GM19025 (cell line): ENCODE results near the gene ALG8.
"Not testable (repeated sequence)": the region's sequence is repeated elsewhere in the genome, so short reads cannot be mapped to it uniquely, and the experiment has no call there.

Experiments
- ATAC-seq: cut with Tn5 transposase; IDR thresholded peaks from one replicate; pipeline ENCODE4 v1.9.1; 2021; ENCODE audit warnings: mild to moderate bottlenecking, low read depth, moderate library complexity; ENCODE audit not compliant: unreplicated experiment

ALG8 gene

DNA sequence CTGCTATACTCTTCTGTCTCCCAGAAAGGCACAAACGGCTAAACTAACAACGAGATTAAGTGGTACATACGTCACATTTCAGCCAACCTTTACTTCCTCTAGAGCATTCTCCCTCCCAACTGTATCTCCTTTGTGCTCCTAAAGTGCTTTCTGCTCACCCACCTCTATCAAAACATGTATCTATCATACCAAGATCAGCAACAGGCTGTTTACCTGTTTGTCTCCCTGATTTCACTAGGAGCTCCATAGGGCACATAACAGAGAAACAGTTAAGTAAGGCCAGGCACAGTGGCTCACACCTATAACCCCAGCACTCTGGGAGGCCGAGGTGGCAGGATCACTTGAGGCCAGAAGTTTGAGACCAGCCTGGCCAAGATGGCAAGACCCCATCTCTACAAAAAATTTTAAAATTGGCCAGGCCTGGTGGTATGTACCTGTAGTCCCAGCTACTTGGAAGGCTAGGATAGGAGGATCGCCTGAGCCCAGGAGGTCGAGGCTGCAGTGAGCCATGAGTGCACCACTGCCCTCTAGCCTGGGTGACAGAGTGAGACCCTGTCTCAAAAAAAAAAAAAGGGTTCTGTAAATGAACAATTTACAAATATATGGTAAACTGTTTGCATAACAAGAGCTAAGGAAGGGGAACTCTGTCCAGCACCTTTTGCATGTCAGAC lies 62.6 kb downstream of the ALG8 start:
- no peak for ATAC-seq

DNA sequence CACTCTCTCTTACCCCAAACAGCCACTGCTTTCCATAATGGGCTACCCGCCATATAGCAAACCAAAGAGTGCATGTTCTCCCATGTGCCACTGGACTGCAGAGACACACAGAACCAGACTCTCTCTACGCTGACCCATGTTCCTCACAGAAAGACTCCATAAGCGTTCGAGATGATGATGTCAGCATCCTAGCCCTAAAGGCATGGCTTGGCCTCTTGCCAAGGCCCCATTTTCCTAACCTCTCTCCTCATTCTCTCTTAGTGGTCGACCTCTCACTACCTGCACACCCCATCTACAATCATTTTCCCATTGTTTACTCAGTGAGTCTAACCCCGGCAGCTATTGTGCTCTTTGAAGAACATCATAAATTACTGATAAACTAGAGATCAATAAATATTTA lies 64.7 kb downstream of the ALG8 start:
- ATAC-seq = no peak

DNA sequence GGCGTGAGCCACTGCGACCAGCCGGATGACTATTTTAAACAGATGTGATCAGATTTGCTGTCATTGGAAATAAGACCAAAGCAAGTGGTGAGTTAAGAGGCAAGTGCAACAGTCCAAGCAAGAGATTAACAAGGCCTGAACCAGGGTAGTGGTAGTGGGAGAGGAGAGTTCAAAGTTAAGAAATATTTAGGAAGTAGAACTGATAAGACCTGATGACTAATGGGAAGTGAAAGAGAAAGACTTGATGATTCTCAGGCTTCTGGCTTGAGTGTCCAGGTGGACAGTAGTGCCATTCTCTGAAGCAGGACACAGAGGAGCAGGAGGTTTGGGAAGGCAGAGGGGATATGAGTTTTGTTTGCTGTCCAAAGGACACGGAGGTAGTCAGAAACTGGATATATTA lies 67.0 kb downstream of the ALG8 start:
- ATAC-seq = no peak

DNA sequence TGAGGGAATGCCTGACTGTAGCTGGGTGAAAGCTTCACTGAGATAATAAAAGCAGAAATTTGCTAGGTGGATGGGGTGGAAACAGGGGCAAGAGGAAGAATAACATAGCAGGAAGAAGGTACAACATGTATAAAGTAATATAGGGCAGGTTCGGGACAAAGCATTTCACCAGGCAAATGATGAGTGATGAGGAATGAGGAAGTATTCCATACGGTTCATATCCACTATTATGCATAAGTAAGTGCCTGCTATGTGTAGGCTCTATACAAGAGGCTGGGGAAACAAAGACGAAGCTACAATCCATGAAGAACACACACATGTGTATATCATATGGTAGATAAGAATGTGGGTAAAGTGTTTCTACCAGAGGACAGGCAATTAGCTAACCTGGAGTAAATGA lies 67.7 kb downstream of the ALG8 start:
- no peak for ATAC-seq

DNA sequence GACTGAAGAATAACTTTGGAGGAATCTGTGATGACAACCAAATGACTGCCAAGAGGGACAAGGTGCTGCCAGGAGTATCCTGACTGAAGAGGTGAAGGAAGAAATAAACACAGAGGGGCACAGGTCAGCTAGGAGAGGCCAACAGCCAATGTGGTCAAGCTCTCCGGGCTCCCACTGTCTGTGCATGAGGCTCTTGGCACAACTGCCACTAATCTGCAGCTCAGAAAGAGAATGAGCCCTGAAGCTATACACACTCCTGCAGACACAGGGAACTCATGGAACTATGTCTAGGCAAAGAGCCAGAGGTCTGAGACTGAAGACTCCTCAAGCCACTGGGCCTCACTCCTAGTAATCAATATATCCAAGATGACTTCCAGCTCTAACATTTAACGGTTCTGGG lies 68.8 kb downstream of the ALG8 start:
- no peak for ATAC-seq

DNA sequence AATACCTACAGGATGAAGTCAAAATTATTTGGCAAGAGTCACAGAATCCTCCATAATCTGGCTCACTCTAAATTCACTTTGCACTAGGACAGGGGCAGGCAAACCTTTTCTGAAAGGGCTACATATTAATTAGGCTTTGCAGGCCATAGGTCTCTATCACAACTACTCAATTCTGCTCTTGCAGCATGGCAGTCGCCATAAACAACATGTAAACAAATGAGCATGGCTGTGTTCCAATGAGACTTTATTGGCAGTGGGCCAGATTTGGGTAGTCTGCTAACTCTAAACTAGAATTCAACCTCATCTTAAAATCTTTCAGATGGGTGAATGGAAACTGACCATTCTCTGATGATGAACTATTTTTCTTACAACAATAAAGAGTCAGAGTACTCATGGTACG lies 70.0 kb downstream of the ALG8 start:
- ATAC-seq = no peak

DNA sequence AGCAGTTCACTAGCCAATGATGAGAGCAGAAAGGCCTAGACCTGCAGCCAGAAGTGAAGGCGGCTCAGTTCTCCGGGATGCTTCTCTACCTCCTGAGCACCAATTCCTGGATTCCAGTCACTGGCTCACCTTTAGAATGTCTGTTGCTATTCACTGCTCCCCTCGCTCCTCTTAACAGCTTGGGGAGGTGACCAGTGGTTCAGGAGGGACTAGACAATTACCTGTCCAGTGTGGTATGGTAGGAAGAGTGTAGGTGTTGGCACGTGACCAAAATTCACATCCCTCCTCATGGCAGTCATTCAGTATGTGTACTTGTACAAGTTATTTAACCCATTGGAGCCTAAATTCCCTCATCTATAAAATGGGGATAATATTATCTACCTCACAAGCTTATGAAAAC lies 71.7 kb downstream of the ALG8 start:
- ATAC-seq = no peak

DNA sequence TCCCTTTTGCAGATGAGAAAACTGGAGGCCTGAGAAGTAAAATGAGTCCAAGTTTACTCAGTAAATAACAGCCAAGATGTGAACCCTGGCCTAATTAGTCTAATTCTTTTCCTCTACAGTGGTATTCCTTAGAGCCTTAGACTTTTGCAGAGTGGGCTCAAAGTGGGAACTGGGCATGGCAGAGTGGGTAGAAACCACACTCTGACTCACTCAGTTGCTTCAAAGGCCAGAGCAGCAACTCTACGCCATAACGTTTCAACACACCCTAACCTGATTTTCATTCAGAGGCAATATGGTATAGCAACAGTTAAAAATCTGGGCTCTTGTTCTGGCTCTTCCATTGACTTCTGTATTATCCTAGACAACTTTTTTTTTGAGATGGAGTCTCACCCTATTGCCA lies 73.0 kb downstream of the ALG8 start:
- ATAC-seq = no peak

DNA sequence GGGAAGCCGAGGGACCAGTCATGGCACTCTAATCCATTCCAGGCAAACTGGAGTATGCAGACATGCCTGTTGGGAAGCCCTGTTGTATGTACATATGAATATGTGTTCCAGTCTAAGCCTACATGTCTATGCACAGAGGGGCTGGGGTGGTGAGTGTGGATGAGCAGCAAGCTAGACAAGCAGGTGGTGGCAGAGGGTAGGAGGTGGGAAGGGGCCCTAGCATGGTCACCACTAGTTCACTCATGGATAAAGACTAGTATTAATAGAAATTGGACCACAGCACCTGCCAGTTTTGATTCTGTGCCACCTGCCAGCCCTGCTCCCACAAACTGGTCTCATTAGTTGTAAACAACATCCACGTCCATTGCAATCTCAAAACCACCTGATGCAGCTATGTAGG lies 74.2 kb downstream of the ALG8 start:
- no peak for ATAC-seq

DNA sequence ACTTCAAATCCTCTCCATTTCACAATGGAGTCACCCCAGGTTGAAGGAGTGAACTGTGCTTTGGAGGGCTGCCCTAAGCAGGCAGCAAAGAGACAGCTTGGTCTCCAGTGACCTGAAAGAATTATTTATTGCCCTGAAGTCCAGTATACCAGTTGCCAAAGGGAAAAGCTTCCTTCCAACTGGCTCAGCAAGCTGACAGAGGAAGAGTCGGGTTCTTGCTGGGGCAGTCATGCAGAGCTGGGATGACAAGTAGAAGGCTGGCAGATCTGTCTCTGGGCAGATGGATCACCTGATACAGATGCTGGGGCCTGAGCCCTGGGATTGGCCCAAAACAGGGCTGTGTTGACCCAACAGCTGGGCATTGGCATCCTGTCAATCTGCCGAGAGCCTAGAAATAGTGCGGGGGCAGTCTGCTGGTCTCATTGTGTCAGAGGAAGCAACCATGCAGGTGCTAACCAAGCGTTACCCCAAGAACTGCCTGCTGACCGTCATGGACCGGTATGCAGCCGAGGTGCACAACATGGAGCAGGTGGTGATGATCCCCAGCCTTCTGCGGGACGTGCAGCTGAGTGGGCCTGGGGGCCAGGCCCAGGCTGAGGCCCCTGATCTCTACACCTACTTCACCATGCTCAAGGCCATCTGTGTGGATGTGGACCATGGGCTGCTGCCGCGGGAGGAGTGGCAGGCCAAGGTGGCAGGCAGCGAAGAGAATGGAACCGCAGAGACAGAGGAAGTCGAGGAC lies 75.8 kb downstream of the ALG8 start, which contains the start of gene THRSP:
Gene THRSP (plus strand): TSS at position 422 of the 742 bp plus-strand sequence. CDS start 21 bp downstream, at position 443.
- no peak for ATAC-seq

DNA sequence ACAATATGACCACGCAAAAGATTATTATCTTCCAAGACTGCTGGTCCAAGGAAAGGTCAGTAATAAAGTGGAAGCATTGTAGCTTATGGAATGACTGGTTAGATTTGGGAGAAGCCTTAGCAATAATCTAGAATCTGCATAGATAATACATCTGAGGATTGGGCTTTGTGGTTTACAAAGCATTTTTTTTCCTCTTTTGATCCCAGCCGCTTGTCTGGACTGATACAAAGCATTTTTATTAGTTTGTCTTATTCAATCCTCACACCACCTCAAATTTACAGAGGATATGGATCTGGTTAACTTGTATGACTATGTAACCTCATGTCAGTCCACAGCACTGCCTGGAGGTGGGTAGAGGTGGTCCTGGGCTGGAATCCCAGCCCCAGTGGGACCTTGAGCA lies 76.8 kb downstream of the ALG8 start:
- no peak for ATAC-seq

DNA sequence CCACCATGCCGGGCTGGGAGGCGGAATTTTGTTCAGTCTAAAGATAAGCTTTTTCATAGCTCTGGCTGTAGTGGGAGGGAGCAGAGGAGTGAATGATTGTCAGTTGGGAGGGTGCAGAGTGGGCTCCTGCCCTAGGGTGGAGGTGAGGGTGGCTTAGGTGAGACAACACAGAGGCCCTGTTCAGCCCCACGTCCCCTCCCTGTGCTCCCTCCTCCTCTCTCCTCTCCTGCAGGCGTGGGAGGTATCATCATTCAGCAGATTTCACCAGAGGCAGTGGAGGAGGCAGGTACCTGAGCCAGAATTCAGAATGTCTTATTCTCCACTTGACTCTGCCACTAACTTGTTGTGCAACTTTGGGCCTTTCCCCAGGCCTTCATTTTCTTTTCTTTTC lies 77.5 kb downstream of the ALG8 start:
- ATAC-seq = no peak

DNA sequence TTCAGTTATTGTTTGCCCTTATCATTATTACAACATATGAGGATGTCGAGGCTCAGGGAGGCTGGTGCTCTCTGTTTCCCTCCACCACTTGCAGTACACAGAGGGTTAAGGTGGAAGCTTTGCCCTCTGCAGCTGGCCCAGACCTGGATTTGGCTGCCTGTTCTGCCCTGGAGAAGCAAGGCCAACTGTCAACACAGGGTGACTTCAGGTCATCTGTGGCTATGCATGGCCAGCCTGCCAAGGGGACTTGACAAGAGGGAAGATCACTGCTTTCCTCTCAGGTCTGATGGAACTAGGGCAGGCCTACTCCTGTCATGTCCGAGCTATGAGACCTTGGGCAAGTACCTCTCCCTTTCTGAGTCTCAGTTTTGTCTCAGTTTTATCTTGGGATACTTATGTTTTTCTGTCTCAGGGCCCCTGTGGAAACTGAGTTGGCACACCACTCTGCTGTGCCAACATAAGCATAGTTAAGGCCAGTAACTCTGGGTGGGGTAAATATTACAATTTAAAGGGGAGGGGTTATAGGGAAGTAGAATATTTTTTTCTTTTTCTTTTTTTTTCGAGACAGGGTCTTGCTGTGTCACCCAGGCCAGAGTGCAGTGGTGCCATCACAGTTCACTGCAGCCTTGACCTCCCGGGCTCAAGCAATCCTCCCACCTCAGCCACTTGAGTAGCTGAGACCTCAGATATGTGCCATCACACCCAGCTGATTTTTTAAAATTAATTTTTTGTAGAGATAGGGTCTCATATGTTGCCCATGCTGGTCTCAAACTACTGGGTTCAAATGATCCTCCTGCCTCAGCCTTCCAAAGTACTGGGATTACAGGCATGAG lies 78.1 kb downstream of the ALG8 start:
- no peak for ATAC-seq

DNA sequence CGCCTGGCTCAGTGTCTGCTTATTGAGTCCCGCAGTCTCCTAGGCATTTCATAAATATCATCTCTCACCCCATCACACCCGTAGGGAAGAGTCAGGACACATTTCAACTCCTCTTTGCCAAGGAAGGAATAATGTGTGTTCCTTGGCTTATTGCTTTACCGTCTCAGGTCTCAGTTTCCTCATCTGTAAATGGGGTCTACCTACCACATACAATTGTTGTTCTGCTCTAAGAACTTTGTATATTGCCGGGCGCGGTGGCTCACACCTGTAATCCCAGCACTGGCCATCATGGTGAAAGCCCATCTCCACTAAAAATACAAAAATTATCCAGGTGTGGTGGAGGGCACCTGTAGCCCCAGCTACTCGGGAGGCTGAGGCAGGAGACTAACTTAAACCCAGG lies 78.9 kb downstream of the ALG8 start:
- no peak for ATAC-seq

DNA sequence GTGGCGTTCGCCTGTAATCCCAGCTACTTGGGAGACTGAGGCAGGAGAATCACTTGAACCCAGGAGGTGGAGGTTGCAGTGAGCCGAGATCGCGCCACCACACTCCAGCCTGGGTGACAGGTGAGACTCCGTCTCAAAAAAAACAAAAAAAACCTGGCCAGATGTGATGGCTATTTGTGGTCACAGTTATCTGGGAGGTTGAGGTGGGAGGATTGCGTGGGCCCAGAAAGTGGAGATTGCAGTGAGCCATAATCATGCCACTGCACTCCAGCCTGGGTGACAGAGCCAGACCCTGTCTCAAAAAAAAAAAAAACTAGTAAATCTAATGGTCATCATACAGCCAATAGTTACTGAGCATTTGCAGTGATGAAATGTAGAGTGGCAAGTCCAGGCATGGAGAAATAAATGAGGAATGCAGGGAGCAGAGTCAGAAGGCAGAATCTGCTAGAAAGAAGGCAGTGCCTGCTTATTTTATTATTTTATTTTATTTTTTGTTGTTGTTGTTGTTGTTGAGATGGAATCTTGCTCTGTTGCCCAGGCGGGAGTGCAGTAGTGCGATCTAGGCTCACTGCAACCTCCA lies 79.6 kb downstream of the ALG8 start:
- not testable (repeated sequence) for ATAC-seq

DNA sequence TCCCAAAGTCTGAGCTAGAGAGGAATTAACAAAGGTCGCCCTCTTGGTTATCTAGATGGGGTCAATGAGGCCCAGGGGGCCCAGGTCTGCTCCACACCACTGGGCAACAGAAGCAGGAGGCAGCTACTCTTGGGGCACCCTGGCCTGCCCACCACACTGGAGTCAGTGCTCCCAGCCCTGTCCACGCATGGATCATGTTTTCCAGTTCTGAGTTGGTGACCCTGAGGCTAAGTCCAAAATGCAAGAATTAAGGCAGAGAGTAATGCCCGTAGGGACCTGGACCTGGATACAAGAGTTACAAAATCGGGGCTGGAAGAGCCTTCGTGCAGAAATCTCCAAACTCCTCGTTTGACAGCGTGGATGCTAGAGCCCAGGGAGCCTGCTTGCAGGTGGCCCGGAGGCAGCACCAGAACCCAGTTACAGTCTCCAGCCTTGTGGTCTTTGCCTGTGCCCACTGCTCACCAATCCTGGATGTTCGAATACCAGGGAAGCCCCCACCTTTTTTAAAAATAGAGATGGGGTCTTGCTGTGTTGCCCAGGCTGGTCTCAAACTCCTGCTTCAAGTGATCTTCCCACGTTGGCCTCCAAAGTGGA lies 81.9 kb downstream of the ALG8 start:
- no peak for ATAC-seq

DNA sequence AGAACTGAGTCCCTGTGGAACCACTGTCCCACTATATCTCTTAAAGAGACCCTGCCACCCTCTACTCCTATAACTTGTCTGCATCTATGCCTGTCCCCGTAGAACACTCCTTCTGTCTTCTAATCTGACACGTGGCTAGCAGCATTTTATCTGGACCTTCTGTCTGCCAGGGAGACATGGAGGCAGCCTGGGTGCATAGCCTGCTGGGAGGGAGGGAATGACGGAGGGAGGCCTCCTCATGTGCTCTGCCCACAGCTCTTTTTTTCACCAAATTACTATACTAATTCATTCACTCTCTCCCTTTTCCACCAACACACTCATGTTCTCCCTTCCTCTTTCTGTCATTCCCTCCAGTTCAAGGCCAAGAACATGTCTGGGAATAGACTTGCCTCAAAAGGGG lies 83.3 kb downstream of the ALG8 start:
- ATAC-seq = no peak

DNA sequence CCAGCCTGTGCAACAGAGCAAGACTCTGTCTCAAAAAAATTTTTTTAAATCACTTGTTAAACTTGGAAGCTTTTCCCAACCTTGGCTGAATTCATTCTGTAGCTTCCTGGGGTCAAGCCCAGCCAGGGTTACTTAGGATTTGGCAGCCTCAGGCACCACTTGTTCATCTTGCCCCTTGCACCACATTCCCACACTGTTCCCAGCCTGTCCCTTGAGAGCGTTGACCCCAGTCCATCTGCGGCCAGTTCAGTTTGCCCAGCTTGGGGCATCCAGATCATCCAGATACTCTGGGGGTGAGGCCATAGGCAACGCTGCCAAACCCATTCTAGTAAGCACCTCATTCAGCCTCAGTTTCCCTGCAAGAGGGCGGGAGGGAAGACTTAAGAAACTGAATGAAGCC lies 84.5 kb downstream of the ALG8 start:
- no peak for ATAC-seq

DNA sequence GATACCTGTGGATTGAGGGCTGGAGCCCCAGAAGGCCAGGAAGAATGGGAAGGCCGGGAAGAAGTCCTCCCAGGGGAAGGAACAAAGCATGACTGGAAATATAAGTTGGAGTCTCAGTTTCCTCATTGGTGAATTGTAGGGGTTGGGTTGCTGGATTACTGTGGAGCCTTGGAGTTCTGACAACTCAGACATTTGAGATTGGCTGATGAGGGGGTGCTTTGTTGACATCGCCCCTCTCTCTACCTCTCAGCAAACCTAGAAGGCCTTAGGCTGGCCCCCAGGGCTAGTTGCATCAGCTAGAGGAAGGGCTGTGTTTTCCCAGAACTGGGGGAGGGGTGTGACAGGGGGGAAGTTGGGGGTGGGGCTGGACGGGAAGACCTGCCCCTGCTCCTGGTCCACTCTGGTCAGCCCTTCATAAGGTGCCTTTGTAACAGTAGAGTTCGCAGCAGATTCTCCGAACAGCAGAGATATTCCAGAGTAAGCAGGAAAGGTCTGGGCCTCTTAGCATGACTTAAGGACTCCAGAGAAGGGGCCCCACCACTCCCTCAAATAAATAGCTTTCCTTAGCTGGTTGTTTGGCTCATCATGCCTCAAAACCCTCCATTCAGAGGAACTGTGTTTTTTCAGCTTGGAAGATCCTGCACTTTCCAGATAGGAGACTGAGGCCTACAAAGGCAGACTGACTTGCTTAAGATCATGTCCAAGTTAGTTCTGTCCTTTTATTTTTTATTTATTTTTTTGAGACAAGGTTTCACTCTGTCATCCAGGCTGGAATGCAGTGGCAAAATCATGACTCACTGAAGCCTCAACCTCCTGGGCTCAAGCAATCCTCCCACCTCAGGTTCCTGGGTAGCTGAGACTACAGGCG lies 88.2 kb downstream of the ALG8 start:
- no peak for ATAC-seq
